Endothelial cell of umbilical vein (primary cell): ENCODE measurements around the gene OR1F1. TPM values are rescaled to one million over a fixed set of nuclear protein-coding genes. Genes with fewer than 3 reads are reported as not detected.

ENCODE experiments used
- BruUV-seq: library from RNA; stranded (reverse); fragments of 400-500 nt; replicated peaks from 2 replicates; lab custom pipeline; 2021; lab: Mats Ljungman, UMichigan
- CTCF ChIA-PET: fragments of 300-600, 350-600 bp; sonication (Branson Sonifier 250); formaldehyde crosslinking; loops from one replicate; lab custom pipeline; 2021; ENCODE audit warnings: antibody characterized with exemption, inconsistent platforms; lab: Charles Lee
- POLR2A ChIA-PET: fragments of 300-600, 350-600 bp; sonication (Branson Sonifier 250); formaldehyde crosslinking; loops from one replicate; lab custom pipeline; 2021; ENCODE audit warnings: antibody characterized with exemption, inconsistent platforms; lab: Charles Lee
- DNase-seq: peaks from one replicate; pipeline ENCODE4 v3.0.0-alpha.2; 2011; ENCODE audit warnings: low read depth, low spot score
- FAIRE-seq: peaks from 2 replicates; lab custom pipeline; 2011; peaks lifted over from hg19 to GRCh38; lab: Jason Lieb, UNC
- H2AFZ ChIP-seq: 2 replicates; pipeline ENCODE4 v1.6.0; 2012; ENCODE audit warnings: low read depth, low read length, control low read depth, inconsistent platforms
- H3K27ac ChIP-seq: 2 replicates; pipeline ENCODE4 v1.5.1; 2011; ENCODE audit warnings: low read depth, mild to moderate bottlenecking, control low read depth, low read length, moderate library complexity; ENCODE audit not compliant: insufficient read depth
- H3K27me3 ChIP-seq, 2 experiments: 2 replicates each; pipeline versions ENCODE4 v1.6.0 to v1.6.1; 2011; ENCODE audit warnings: low read length in 2 of 2, mixed read lengths in 1 of 2; ENCODE audit not compliant: control insufficient read depth in 2 of 2, insufficient read depth in 2 of 2
- H3K36me3 ChIP-seq, 2 experiments: 2 replicates in 1 of 2; 3 replicates in 1 of 2; pipeline ENCODE4 v1.5.1; 2011; ENCODE audit warnings: low read length in 2 of 2, mild to moderate bottlenecking in 1 of 2, moderate library complexity in 1 of 2; ENCODE audit not compliant: control insufficient read depth in 2 of 2, insufficient read depth in 2 of 2; ENCODE audit errors: extremely low read depth in 1 of 2
- H3K4me1 ChIP-seq: 3 replicates; pipeline ENCODE4 v1.5.1; 2011; ENCODE audit warnings: mild to moderate bottlenecking, low read length; ENCODE audit not compliant: control insufficient read depth, insufficient read depth; ENCODE audit errors: extremely low read depth
- H3K4me2 ChIP-seq: 2 replicates; pipeline ENCODE4 v1.6.1; 2011; ENCODE audit warnings: low read length, control low read depth, mixed read lengths; ENCODE audit not compliant: insufficient read depth
- H3K4me3 ChIP-seq, 3 experiments: fragments of 200-600 bp in 1 of 3; sonication (generic), shearing (Covaris generic) in 1 of 3; replicated peaks in 1 of 3; 2 replicates each; pipeline ENCODE4 v1.5.1; 2011 to 2016; ENCODE audit warnings: control low read depth in 3 of 3, low read length in 3 of 3, mild to moderate bottlenecking in 2 of 3, inconsistent platforms in 1 of 3, low read depth in 1 of 3, moderate library complexity in 1 of 3; ENCODE audit not compliant: insufficient read depth in 1 of 3
- H3K79me2 ChIP-seq: 2 replicates; pipeline ENCODE4 v1.6.0; 2012; ENCODE audit warnings: low read length, inconsistent platforms; ENCODE audit not compliant: control insufficient read depth, insufficient read depth
- H3K9ac ChIP-seq: replicated peaks from 2 replicates; pipeline ENCODE3; 2011; ENCODE audit warnings: low read length, control low read depth; ENCODE audit not compliant: insufficient read depth; ENCODE audit errors: extremely low read depth
- H3K9me1 ChIP-seq: replicated peaks from 3 replicates; pipeline ENCODE4 v1.6.0; 2011; ENCODE audit warnings: mild to moderate bottlenecking, low read length; ENCODE audit not compliant: control insufficient read depth, insufficient read depth; ENCODE audit errors: extremely low read depth
- H3K9me3 ChIP-seq: replicated peaks from 2 replicates; pipeline ENCODE4 v1.5.1; 2012; ENCODE audit warnings: low read length, inconsistent platforms; ENCODE audit not compliant: control insufficient read depth, insufficient read depth
- H4K20me1 ChIP-seq: replicated peaks from 2 replicates; pipeline ENCODE3; 2011; ENCODE audit warnings: mild to moderate bottlenecking, low read length; ENCODE audit not compliant: control insufficient read depth, insufficient read depth; ENCODE audit errors: extremely low read depth
- EZH2 ChIP-seq: IDR thresholded peaks from 2 replicates; pipeline ENCODE4 v1.6.1; 2012; ENCODE audit warnings: borderline replicate concordance, low read depth, mild to moderate bottlenecking, moderate library complexity, low read length, inconsistent platforms; ENCODE audit not compliant: severe bottlenecking
- FOS ChIP-seq: IDR thresholded peaks from 2 replicates; pipeline ENCODE4 v1.6.1; 2011; ENCODE audit warnings: mild to moderate bottlenecking, low read length, moderate library complexity, borderline replicate concordance; ENCODE audit not compliant: insufficient read depth
- GATA2 ChIP-seq: IDR thresholded peaks from 2 replicates; pipeline ENCODE4 v1.7.0; 2011; ENCODE audit warnings: low read depth, mild to moderate bottlenecking, moderate library complexity, mixed read lengths, low read length; ENCODE audit not compliant: insufficient read length, insufficient read depth
- JUN ChIP-seq: IDR thresholded peaks from 2 replicates; pipeline ENCODE4 v1.6.1; 2011; ENCODE audit warnings: borderline replicate concordance, low read depth; ENCODE audit not compliant: insufficient read length, insufficient read depth
- MYC ChIP-seq: IDR thresholded peaks from one replicate; pipeline ENCODE4 v1.6.1; 2011; ENCODE audit warnings: mild to moderate bottlenecking, low read depth, low read length
- POLR2A ChIP-seq: IDR thresholded peaks from 2 replicates; pipeline ENCODE4 v1.6.1; 2012; ENCODE audit warnings: low read depth, mild to moderate bottlenecking, control low read depth, low read length
- POLR2AphosphoS5 ChIP-seq: IDR thresholded peaks from 2 replicates; pipeline ENCODE4 v1.6.1; 2012; ENCODE audit warnings: low read depth, mild to moderate bottlenecking, control low read depth, low read length, moderate library complexity; ENCODE audit not compliant: insufficient read depth
- dilution Hi-C: fragments of 300-500 bp; cut with MboI; formaldehyde crosslinking; loops from one replicate; pipeline ENCODE4 v1.15.0; 2019; ENCODE audit warnings: low sequenced_read_pairs; ENCODE audit not compliant: extremely low pct_ligation_motif_present
- intact Hi-C: fragments of 100-400 bp; cut with micrococcal nuclease; formaldehyde crosslinking; loops from one replicate; pipeline ENCODE4 v1.10.0; 2022
- polyA plus RNA-seq, 4 experiments: library from polyadenylated mRNA; depleted of rRNA in 3 of 4; stranded (reverse) in 3 of 4; unstranded in 1 of 4; fragments of >200 nt; gene quantifications; 2 replicates each; pipeline versions ENCODE4 v1.2.1 to v1.2.3, GENCODE V29; 2011 to 2012; ENCODE audit warnings: missing spikeins in 1 of 4
- total RNA-seq: library from RNA; stranded (reverse); gene quantifications from 2 replicates; pipeline ENCODE4 v1.2.3, GENCODE V29; 2021
- TF ChIP-seq, protein P1 (sequence below): IDR thresholded peaks from 2 replicates; pipeline ENCODE4 v1.6.1; 2011; ENCODE audit not compliant: insufficient read depth, insufficient read length
- TF ChIP-seq, protein P2 (sequence below), 2 donors: IDR thresholded peaks; 1 replicate in 1 of 2; 2 replicates in 1 of 2; pipeline ENCODE4 v1.5.1; 2011; ENCODE audit warnings: low read length in 2 of 2, mild to moderate bottlenecking in 2 of 2, moderate library complexity in 2 of 2, control low read depth in 1 of 2, inconsistent platforms in 1 of 2, low read depth in 1 of 2; ENCODE audit not compliant: insufficient read depth in 1 of 2; ENCODE audit errors: extremely low read depth in 1 of 2

Gene OR1F1
- total and polyA plus RNA-seq, 2 donors (not counting 3 experiments of a cell fraction or from before 2014, with no cell fraction given), result 0.17 TPM; not detected in 1

- H3K36me3 ChIP-seq, result no peaks in the 10 kb centered on the region
- dilution Hi-C loops, result no loop called here
- TF ChIP-seq, protein P1, sequence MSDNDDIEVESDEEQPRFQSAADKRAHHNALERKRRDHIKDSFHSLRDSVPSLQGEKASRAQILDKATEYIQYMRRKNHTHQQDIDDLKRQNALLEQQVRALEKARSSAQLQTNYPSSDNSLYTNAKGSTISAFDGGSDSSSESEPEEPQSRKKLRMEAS, result no peak
- TF ChIP-seq FOS (no peak), POLR2A (no peak), POLR2AphosphoS5 (no peak), GATA2 (no peak), MYC (no peak), JUN (no peak), EZH2 (no peak)
- TF ChIP-seq, protein P2, sequence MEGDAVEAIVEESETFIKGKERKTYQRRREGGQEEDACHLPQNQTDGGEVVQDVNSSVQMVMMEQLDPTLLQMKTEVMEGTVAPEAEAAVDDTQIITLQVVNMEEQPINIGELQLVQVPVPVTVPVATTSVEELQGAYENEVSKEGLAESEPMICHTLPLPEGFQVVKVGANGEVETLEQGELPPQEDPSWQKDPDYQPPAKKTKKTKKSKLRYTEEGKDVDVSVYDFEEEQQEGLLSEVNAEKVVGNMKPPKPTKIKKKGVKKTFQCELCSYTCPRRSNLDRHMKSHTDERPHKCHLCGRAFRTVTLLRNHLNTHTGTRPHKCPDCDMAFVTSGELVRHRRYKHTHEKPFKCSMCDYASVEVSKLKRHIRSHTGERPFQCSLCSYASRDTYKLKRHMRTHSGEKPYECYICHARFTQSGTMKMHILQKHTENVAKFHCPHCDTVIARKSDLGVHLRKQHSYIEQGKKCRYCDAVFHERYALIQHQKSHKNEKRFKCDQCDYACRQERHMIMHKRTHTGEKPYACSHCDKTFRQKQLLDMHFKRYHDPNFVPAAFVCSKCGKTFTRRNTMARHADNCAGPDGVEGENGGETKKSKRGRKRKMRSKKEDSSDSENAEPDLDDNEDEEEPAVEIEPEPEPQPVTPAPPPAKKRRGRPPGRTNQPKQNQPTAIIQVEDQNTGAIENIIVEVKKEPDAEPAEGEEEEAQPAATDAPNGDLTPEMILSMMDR (IDR thresholded peaks at IDR 0.05; ENCODE audit: extremely low read depth in 1 of 2, insufficient read depth in 1 of 2, low read depth in 1 of 2, low read length in 2 of 2), result no peak
- peak overlapping the region; percentile 5 for H3K9ac ChIP-seq
- no peak for FAIRE-seq
- no peaks in the 10 kb centered on the region for H3K9me1 ChIP-seq
- DNase-seq, result peak; percentile 24
- no peak overlapping the region for H3K27ac ChIP-seq
- ChIA-PET CTCF (interaction anchor here (1.0 to 1.1 kb wide), 2 partner anchors 14 to 157 kb away, joined by 3 read pairs; no protein-coding TSS in a partner anchor), POLR2A (no interaction called here)
- H3K79me2 ChIP-seq, result no peaks in the 10 kb centered on the region
- peaks cover 0 to 2% of the 10 kb centered on the region in 2 experiments for H3K27me3 ChIP-seq
- peaks cover 19% of the 10 kb centered on the region for H3K4me1 ChIP-seq
- H2AFZ ChIP-seq, result peak overlapping the region; percentile 86
- H4K20me1 ChIP-seq, result no peaks in the 10 kb centered on the region
- peak overlapping the region; percentile 21 to 77 (median 49) for H3K4me3 ChIP-seq
- BruUV-seq, result no TSS peak
- no peaks in the 10 kb centered on the region for H3K9me3 ChIP-seq
- intact Hi-C loops, result loop anchor here (2.0 kb wide), 2 partner anchors 74 to 94 kb away; partner anchors contain the start of gene ZNF263
- H3K4me2 ChIP-seq, result peak overlapping the region; percentile 40
These were observed 596 bp downstream of the OR1F1 start for GRCh38 chr16:3188675-3188924.
